GM23338 (cell line): ENCODE measurements around the gene FRY. TPM values are rescaled to one million over a fixed set of nuclear protein-coding genes. Genes with fewer than 3 reads are reported as not detected.

Experiments
- ATAC-seq: fragments of 200-7000 bp; cut with Tn5 transposase; 3 replicates; pipeline ENCODE4 v1.9.1; 2020
- DNase-seq: peaks from one replicate; pipeline ENCODE4 v3.0.0-alpha.2; 2015; ENCODE audit warnings: low spot score
- H2AFZ ChIP-seq: fragments of 200-600 bp; sonication (generic); 2 replicates; pipeline ENCODE4 v1.8.0; 2016; ENCODE audit warnings: antibody characterized with exemption, mild to moderate bottlenecking, moderate library complexity
- H3F3A ChIP-seq: fragments of 200-600 bp; sonication (generic); replicated peaks from 2 replicates; pipeline ENCODE4 v1.8.0; 2017; ENCODE audit warnings: antibody characterized with exemption, mixed run types, low read depth
- H3K27ac ChIP-seq: fragments of 200-600 bp; sonication (generic); 2 replicates; pipeline ENCODE4 v1.6.1; 2016; ENCODE audit warnings: low read depth
- H3K27me3 ChIP-seq: fragments of 200-600 bp; sonication (generic); 2 replicates; pipeline ENCODE4 v1.8.0; 2016; ENCODE audit warnings: mild to moderate bottlenecking, mixed run types, moderate library complexity; ENCODE audit not compliant: insufficient read depth
- H3K36me3 ChIP-seq: fragments of 200-600 bp; sonication (generic); 2 replicates; pipeline ENCODE4 v1.8.0; 2016; ENCODE audit warnings: mild to moderate bottlenecking; ENCODE audit not compliant: insufficient read depth
- H3K4me1 ChIP-seq: fragments of 200-600 bp; sonication (generic); 2 replicates; pipeline ENCODE4 v1.8.0; 2016; ENCODE audit warnings: mild to moderate bottlenecking, moderate library complexity; ENCODE audit not compliant: insufficient read depth
- H3K4me2 ChIP-seq: fragments of 200-600 bp; sonication (generic); 2 replicates; pipeline ENCODE4 v1.7.1; 2017; ENCODE audit warnings: mixed run types
- H3K4me3 ChIP-seq: fragments of 200-600 bp; sonication (generic); 2 replicates; pipeline ENCODE4 v1.6.1; 2016; ENCODE audit warnings: mixed run types
- H3K79me2 ChIP-seq: fragments of 200-600 bp; sonication (generic); replicated peaks from 2 replicates; pipeline ENCODE4 v1.8.0; 2017; ENCODE audit warnings: mild to moderate bottlenecking; ENCODE audit not compliant: insufficient read depth
- H3K9me2 ChIP-seq: fragments of 200-600 bp; sonication (generic); 2 replicates; pipeline ENCODE4 v1.8.0; 2017; ENCODE audit not compliant: insufficient read depth
- H4K20me1 ChIP-seq: fragments of 200-600 bp; sonication (generic); replicated peaks from 2 replicates; pipeline ENCODE4 v1.8.0; 2017; ENCODE audit warnings: mild to moderate bottlenecking; ENCODE audit not compliant: insufficient read depth
- H3K27ac Mint-ChIP-seq: 2 replicates; pipeline ENCODE4 v1.8.0; 2020; ENCODE audit warnings: inconsistent platforms, mild to moderate bottlenecking, moderate library complexity, mixed read lengths
- H3K27me3 Mint-ChIP-seq: 3 replicates; pipeline ENCODE4 v1.8.0; 2022; ENCODE audit warnings: low read depth, mild to moderate bottlenecking, moderate library complexity, mixed read lengths, inconsistent platforms; ENCODE audit not compliant: insufficient read depth, poor library complexity
- H3K36me3 Mint-ChIP-seq: 3 replicates; pipeline ENCODE4 v1.8.0; 2021; ENCODE audit warnings: low read depth, mild to moderate bottlenecking, inconsistent platforms, moderate library complexity, mixed read lengths
- H3K4me1 Mint-ChIP-seq: 3 replicates; pipeline ENCODE4 v1.8.0; 2020; ENCODE audit warnings: mild to moderate bottlenecking, inconsistent platforms, mixed read lengths
- H3K4me3 Mint-ChIP-seq: 3 replicates; pipeline ENCODE4 v1.8.0; 2021; ENCODE audit warnings: moderate library complexity, mild to moderate bottlenecking, inconsistent platforms, mixed read lengths
- H3K9me3 Mint-ChIP-seq: 3 replicates; pipeline ENCODE4 v1.8.0; 2020; ENCODE audit warnings: moderate library complexity, mild to moderate bottlenecking, inconsistent platforms, mixed read lengths
- EZH2phosphoT487 ChIP-seq: fragments of 200-600 bp; sonication (generic); IDR thresholded peaks from one replicate; pipeline ENCODE4 v1.8.1; 2018; ENCODE audit warnings: antibody characterized with exemption; ENCODE audit not compliant: unreplicated experiment
- JUNB ChIP-seq: IDR thresholded peaks from one replicate; pipeline ENCODE4 v1.6.1; 2016; ENCODE audit warnings: antibody characterized with exemption; ENCODE audit not compliant: unreplicated experiment
- POLR2AphosphoS5 ChIP-seq: IDR thresholded peaks from 2 replicates; pipeline ENCODE4 v1.6.1; 2016; ENCODE audit warnings: antibody characterized with exemption, low read depth
- ZNF114 ChIP-seq: fragments of 250-450 bp; sonication (Bioruptor Pico); IDR thresholded peaks from 2 replicates; pipeline ENCODE4 v1.5.0; 2020; ENCODE audit warnings: mild to moderate bottlenecking, moderate library complexity
- ZNF331 ChIP-seq: fragments of 250-450 bp; sonication (Bioruptor Pico); IDR thresholded peaks from 2 replicates; pipeline ENCODE4 v1.5.0; 2020; ENCODE audit warnings: low read depth, mild to moderate bottlenecking, moderate library complexity
- polyA plus RNA-seq: library from polyadenylated mRNA; unstranded; fragments of >200 nt; fragmentation: Nextera tagmentation; extraction: Ambion mirVana; gene quantifications from 2 replicates; pipeline ENCODE4 v1.2.1, GENCODE V29; 2016
- total RNA-seq: library from RNA; depleted of rRNA; stranded (reverse); fragments of >200 nt; shearing (Covaris generic); gene quantifications from 2 replicates; pipeline ENCODE4 v1.2.3, GENCODE V29; 2014
- TF ChIP-seq, protein P1 (sequence below): IDR thresholded peaks from 2 replicates; pipeline ENCODE4 v1.6.1; 2016; ENCODE audit warnings: antibody characterized with exemption
- TF ChIP-seq, protein P2 (sequence below), 2 experiments: fragments of 200-600 bp in 1 of 2; sonication (generic) in 1 of 2; conservative IDR thresholded peaks; 2 replicates each; pipeline versions ENCODE4 v1.5.1 to v1.6.1; 2016 to 2017; ENCODE audit warnings: antibody characterized with exemption in 2 of 2, low read depth in 2 of 2, mild to moderate bottlenecking in 2 of 2, moderate library complexity in 1 of 2
- TF ChIP-seq, protein P3 (sequence below): IDR thresholded peaks from one replicate; pipeline ENCODE4 v1.6.1; 2018; ENCODE audit warnings: antibody characterized with exemption; ENCODE audit not compliant: unreplicated experiment
- TF ChIP-seq, protein P4 (sequence below): fragments of 250-450 bp; sonication (Bioruptor Pico); IDR thresholded peaks from 2 replicates; pipeline ENCODE4 v1.5.0; 2020; ENCODE audit warnings: mild to moderate bottlenecking, moderate library complexity

Gene FRY
- total and polyA plus RNA-seq, 2 experiments from 2014 or later, result 2.4 to 10.1 TPM

DNA sequence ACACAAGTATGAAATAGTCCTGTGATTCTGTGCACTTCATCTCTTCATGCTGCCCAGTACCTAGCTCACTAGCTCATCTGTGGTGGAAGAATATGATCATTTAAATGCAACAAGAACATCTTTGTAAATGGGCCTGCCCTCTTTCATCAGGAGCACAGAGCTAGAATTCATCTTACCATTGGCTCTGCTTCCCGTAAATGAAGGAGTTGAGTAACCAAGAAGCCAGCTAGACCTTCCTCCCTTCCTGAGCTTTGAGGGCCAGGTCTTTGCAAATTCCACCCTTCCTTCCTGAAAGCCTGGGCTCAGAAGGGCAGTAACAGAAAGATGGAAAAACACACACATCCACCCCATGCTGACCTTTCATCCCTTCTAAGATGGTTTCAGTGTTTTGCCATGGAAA, 82.0 kb downstream of the FRY start (continued):
- TF ChIP-seq, protein P1, sequence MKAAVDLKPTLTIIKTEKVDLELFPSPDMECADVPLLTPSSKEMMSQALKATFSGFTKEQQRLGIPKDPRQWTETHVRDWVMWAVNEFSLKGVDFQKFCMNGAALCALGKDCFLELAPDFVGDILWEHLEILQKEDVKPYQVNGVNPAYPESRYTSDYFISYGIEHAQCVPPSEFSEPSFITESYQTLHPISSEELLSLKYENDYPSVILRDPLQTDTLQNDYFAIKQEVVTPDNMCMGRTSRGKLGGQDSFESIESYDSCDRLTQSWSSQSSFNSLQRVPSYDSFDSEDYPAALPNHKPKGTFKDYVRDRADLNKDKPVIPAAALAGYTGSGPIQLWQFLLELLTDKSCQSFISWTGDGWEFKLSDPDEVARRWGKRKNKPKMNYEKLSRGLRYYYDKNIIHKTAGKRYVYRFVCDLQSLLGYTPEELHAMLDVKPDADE, result no peak

DNA sequence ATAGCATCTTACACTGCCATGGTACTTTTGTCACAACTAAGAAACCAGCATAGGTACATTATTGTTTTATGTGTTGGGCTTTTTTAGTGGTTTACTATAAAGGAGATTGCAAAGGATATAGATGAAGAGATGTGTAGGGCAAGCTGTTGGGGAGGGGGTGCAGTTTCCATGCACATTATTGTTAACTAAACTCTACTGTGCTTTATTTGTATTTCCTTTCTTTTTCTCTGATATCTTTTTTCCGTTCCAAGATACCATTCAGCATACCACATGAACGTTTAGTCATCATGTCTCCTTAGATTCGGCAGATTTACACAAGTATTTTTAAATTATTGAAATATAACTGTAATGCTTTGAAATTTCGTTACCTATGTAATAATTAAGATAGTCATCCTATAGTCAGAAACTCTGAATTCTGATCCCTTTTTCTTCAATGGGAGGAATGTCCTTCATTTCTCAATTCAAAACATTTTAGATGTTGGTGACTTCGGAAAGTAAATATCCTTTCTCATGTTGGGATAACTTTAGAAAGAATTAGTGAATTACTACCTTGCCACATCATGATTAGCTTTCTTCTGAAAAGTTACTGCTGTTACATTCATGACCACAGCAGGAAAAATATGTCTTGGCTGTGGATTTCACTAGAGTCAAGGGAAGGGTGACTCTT, 82.8 kb downstream of the FRY start:
- H3K4me1 ChIP-seq, result no peaks in the 10 kb centered on the region
- H3K36me3 ChIP-seq, result no peaks in the 10 kb centered on the region
- Mint-ChIP-seq H3K27ac (no peak overlapping the region), H3K36me3 (no peaks in the 10 kb centered on the region), H3K4me3 (no peak overlapping the region), H3K9me3 (no peaks in the 10 kb centered on the region), H3K4me1 (peaks cover 6% of the 10 kb centered on the region), H3K27me3 (no peaks in the 10 kb centered on the region)
- no peaks in the 10 kb centered on the region for H3F3A ChIP-seq
- no peaks in the 10 kb centered on the region for H3K27me3 ChIP-seq
- no peaks in the 10 kb centered on the region for H4K20me1 ChIP-seq
- no peak for DNase-seq
- H3K79me2 ChIP-seq, result no peaks in the 10 kb centered on the region
- H2AFZ ChIP-seq, result no peak overlapping the region
- H3K4me2 ChIP-seq, result no peak overlapping the region
- TF ChIP-seq, protein P2, sequence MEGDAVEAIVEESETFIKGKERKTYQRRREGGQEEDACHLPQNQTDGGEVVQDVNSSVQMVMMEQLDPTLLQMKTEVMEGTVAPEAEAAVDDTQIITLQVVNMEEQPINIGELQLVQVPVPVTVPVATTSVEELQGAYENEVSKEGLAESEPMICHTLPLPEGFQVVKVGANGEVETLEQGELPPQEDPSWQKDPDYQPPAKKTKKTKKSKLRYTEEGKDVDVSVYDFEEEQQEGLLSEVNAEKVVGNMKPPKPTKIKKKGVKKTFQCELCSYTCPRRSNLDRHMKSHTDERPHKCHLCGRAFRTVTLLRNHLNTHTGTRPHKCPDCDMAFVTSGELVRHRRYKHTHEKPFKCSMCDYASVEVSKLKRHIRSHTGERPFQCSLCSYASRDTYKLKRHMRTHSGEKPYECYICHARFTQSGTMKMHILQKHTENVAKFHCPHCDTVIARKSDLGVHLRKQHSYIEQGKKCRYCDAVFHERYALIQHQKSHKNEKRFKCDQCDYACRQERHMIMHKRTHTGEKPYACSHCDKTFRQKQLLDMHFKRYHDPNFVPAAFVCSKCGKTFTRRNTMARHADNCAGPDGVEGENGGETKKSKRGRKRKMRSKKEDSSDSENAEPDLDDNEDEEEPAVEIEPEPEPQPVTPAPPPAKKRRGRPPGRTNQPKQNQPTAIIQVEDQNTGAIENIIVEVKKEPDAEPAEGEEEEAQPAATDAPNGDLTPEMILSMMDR (conservative IDR thresholded peaks at IDR 0.05; ENCODE audit: low read depth in 2 of 2), result no peak
- TF ChIP-seq ZNF114, result no peak
- no peak for TF ChIP-seq JUNB
- no peak for TF ChIP-seq ZNF331 (CRISPR knock-in tag)
- TF ChIP-seq POLR2AphosphoS5, result no peak
- TF ChIP-seq, protein P3, sequence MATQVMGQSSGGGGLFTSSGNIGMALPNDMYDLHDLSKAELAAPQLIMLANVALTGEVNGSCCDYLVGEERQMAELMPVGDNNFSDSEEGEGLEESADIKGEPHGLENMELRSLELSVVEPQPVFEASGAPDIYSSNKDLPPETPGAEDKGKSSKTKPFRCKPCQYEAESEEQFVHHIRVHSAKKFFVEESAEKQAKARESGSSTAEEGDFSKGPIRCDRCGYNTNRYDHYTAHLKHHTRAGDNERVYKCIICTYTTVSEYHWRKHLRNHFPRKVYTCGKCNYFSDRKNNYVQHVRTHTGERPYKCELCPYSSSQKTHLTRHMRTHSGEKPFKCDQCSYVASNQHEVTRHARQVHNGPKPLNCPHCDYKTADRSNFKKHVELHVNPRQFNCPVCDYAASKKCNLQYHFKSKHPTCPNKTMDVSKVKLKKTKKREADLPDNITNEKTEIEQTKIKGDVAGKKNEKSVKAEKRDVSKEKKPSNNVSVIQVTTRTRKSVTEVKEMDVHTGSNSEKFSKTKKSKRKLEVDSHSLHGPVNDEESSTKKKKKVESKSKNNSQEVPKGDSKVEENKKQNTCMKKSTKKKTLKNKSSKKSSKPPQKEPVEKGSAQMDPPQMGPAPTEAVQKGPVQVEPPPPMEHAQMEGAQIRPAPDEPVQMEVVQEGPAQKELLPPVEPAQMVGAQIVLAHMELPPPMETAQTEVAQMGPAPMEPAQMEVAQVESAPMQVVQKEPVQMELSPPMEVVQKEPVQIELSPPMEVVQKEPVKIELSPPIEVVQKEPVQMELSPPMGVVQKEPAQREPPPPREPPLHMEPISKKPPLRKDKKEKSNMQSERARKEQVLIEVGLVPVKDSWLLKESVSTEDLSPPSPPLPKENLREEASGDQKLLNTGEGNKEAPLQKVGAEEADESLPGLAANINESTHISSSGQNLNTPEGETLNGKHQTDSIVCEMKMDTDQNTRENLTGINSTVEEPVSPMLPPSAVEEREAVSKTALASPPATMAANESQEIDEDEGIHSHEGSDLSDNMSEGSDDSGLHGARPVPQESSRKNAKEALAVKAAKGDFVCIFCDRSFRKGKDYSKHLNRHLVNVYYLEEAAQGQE, result no peak
- TF ChIP-seq EZH2phosphoT487, result no peak
- TF ChIP-seq, protein P4, sequence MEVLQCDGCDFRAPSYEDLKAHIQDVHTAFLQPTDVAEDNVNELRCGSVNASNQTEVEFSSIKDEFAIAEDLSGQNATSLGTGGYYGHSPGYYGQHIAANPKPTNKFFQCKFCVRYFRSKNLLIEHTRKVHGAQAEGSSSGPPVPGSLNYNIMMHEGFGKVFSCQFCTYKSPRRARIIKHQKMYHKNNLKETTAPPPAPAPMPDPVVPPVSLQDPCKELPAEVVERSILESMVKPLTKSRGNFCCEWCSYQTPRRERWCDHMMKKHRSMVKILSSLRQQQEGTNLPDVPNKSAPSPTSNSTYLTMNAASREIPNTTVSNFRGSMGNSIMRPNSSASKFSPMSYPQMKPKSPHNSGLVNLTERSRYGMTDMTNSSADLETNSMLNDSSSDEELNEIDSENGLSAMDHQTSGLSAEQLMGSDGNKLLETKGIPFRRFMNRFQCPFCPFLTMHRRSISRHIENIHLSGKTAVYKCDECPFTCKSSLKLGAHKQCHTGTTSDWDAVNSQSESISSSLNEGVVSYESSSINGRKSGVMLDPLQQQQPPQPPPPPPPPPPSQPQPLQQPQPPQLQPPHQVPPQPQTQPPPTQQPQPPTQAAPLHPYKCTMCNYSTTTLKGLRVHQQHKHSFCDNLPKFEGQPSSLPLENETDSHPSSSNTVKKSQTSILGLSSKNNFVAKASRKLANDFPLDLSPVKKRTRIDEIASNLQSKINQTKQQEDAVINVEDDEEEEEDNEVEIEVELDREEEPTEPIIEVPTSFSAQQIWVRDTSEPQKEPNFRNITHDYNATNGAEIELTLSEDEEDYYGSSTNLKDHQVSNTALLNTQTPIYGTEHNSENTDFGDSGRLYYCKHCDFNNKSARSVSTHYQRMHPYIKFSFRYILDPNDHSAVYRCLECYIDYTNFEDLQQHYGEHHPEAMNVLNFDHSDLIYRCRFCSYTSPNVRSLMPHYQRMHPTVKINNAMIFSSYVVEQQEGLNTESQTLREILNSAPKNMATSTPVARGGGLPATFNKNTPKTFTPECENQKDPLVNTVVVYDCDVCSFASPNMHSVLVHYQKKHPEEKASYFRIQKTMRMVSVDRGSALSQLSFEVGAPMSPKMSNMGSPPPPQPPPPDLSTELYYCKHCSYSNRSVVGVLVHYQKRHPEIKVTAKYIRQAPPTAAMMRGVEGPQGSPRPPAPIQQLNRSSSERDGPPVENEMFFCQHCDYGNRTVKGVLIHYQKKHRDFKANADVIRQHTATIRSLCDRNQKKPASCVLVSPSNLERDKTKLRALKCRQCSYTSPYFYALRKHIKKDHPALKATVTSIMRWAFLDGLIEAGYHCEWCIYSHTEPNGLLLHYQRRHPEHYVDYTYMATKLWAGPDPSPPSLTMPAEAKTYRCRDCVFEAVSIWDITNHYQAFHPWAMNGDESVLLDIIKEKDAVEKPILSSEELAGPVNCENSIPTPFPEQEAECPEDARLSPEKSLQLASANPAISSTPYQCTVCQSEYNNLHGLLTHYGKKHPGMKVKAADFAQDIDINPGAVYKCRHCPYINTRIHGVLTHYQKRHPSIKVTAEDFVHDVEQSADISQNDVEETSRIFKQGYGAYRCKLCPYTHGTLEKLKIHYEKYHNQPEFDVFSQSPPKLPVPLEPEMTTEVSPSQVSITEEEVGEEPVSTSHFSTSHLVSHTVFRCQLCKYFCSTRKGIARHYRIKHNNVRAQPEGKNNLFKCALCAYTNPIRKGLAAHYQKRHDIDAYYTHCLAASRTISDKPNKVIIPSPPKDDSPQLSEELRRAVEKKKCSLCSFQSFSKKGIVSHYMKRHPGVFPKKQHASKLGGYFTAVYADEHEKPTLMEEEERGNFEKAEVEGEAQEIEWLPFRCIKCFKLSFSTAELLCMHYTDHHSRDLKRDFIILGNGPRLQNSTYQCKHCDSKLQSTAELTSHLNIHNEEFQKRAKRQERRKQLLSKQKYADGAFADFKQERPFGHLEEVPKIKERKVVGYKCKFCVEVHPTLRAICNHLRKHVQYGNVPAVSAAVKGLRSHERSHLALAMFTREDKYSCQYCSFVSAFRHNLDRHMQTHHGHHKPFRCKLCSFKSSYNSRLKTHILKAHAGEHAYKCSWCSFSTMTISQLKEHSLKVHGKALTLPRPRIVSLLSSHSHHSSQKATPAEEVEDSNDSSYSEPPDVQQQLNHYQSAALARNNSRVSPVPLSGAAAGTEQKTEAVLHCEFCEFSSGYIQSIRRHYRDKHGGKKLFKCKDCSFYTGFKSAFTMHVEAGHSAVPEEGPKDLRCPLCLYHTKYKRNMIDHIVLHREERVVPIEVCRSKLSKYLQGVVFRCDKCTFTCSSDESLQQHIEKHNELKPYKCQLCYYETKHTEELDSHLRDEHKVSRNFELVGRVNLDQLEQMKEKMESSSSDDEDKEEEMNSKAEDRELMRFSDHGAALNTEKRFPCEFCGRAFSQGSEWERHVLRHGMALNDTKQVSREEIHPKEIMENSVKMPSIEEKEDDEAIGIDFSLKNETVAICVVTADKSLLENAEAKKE (CRISPR knock-in tag), result no peak
- H3K4me3 ChIP-seq, result no peak overlapping the region
- H3K9me2 ChIP-seq, result 0 out of 2 replicates have a peak, but pooled peaks cover 4% of the 10 kb centered on the region
- ATAC-seq, result no peak
- no peak overlapping the region for H3K27ac ChIP-seq
